G401.6 (cell line): ENCODE data around the gene S100A3.

Experiments used
- FAIRE-seq: peaks from 2 replicates; lab custom pipeline; 2012; peaks lifted over from hg19 to GRCh38; lab: Jason Lieb, UNC

Gene S100A3

DNA sequence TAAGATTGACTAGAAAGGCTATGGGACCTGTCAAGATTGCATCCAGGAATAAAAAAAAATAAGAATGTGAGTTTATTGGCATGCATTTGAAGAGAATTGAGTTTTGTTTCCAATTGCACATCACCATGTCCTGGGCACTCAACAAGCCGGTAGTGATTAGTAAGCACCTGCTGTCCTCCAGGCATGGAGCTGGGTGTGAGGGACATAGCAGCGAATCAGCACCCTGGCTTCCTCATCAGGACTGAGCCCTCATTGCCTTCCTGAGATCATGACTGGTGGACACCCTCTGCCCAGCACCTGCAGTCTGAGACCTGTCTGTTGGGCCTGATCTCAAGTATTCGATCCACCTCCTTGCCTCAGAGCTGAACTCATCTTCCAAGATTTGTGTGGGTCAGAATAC lies 40.0 kb downstream of the S100A3 start:
- FAIRE-seq = no peak

DNA sequence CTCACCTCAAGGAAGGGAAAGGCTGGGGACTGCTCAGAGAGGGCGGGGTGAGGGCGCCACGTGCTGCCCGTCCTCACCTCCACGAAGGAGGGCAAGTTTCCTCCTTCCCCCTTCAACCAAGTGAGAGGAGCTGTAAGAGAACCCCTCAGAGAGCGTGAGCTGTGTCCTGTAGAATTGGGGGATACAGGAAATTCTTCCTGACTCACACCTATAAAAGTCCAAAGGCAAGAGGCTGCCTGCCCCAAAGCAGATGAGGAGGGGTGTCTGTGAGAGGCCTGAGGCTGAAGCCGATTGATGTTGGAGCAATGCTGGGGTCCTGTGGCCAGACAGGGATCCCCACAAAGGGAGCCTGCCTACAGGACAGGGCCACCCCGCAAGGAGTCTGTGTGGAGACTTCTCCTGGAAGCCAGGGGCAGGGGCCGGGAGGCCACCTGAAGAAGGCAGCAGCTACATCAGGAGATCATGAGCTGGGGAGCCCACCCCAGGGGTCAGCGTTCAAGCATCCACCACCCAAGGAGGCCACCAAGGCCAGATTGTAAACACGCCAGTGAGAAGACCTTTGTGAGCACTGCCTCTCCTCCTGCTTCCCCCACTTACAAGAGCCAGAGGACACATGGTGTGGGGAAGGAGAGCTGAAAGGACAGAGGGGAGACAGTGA lies 41.0 kb downstream of the S100A3 start:
- FAIRE-seq = no peak

DNA sequence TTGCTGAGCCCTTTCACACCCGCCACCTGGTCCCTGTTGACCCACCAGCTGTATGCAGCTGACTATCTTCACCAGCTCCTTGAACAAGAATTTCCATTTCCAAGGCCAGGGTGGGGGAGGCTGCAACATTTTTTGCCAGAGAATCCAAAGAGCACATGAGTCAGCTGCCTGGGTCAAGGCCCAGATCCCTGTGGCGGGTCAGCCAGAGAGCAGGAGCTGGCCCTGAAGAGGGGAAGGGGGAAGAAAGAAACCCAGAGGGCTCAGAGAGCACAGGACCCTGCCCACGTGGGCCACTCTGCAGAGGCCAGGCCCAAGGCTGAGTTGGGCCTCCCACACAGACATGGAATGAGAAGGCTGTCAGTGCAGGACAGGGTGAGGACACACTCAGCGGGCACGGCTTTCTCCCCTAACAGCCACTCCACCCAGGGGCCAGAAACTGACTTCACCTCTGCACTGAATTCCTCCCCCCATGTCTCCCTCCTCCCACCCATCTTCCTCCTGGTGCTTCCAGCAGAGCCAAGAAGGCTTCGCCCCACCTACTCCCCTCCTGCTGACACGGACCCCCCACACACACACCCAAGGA lies 42.1 kb downstream of the S100A3 start:
- no peak for FAIRE-seq

DNA sequence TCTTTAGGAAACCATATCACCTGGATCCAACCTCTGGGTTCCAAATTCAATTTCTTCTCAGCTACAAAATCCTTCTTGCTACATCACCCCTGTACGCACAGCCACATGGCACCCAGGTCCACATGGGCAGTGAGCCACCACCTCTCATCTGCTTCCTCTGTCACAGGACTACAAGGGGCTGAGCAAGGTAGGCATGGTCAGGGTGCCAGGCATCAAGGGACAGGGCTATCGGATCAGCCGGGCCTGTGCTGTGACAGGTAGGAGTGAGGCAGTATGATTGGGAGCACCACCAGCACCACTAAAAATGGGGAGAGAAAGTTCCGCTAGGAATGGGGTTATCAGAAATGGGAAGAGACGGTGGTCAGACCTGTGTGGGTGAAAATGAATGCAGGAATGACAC lies 42.7 kb downstream of the S100A3 start:
- FAIRE-seq = no peak

DNA sequence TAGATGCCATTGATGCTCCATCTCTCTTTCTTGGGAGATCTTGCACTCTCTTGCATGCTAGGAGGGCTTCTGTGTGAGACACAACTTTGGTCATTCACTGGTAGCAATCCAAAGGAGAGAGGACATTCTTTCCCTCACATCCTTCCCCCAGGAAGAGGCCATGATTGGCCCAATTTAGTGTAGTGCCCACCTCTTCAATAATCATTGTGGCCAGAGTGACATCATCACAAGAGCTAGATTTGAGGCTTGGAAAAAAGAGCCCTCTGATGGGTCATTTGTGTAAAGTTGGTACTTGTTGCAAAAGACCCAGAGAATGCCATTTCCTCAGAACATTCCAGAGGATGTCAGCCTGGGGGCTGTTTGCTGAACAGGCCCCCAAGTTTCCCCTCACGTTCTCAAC lies 43.5 kb downstream of the S100A3 start:
- no peak for FAIRE-seq

DNA sequence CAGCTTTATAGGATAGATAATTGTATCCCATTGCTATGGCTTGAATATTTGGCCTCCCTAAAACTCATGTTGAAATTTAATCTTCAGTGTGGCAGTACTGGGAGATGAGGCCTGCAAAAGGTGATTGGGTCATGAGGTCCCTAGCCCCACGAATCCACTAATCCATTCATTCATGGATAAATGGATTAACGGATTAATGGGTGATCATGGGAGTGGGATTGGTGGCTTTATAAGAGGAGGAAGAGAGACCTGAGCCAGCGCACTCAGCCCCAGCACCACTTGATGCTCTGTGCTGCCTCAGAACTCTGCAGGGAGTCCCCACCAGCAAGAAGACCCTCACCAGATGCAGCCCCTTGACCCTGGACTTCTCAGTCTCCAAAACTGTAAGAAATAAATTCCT lies 45.3 kb downstream of the S100A3 start:
- FAIRE-seq = no peak

DNA sequence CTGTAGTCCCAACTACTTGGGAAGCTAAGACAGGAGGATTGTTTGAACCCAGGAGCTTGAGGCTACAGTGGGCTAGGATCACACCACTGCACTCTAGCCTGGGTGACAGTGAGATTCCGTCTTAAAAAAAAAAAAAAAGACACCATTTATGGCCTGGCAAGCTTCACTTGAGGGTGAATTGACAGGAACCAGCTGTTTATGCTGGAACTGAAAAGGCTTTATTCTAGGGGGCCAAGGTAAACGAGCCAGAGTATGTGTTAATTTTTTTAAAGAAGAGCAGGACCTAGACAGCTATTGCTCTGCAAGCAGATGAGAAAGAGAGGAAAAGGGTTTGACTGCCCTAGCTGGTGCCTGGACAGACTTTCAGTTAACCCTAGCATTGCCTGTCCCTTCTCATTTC lies 50.3 kb downstream of the S100A3 start:
- no peak for FAIRE-seq
